Common myeloid progenitor, CD34-positive (primary cell): ENCODE measurements around the gene ATP11B. TPM values are rescaled to one million over a fixed set of nuclear protein-coding genes. Genes with fewer than 3 reads are reported as not detected.

Experiments
- CTCF ChIA-PET: fragments of 350-600 bp; sonication (Branson Sonifier 250); formaldehyde crosslinking; loops from one replicate; lab custom pipeline; 2021; ENCODE audit warnings: antibody characterized with exemption; lab: Charles Lee
- POLR2A ChIA-PET: fragments of 350-600 bp; sonication (Branson Sonifier 250); formaldehyde crosslinking; loops from one replicate; lab custom pipeline; 2021; ENCODE audit warnings: antibody characterized with exemption; lab: Charles Lee
- DNase-seq, 3 donors: peaks; one replicate each; pipeline versions ENCODE4 v3.0.0 to v3.0.0-alpha.2; 2013
- H3K27ac ChIP-seq, 2 experiments: 1 replicate in 1 of 2; 2 replicates in 1 of 2; pipeline ENCODE4 v1.7.0; 2013; ENCODE audit warnings: inconsistent platforms in 2 of 2, low read length in 2 of 2, mild to moderate bottlenecking in 2 of 2, low read depth in 1 of 2, moderate library complexity in 1 of 2; ENCODE audit not compliant: severe bottlenecking in 2 of 2, insufficient read depth in 1 of 2, poor library complexity in 1 of 2
- H3K27me3 ChIP-seq, 5 experiments: replicated peaks in 2 of 5; 1 replicate in 3 of 5; 2 replicates in 2 of 5; pipeline versions ENCODE4 v1.6.1 to v1.7.0; 2013; ENCODE audit warnings: low read length in 4 of 5, mild to moderate bottlenecking in 2 of 5, moderate library complexity in 2 of 5, inconsistent platforms in 1 of 5; ENCODE audit not compliant: insufficient read depth in 5 of 5, control insufficient read depth in 4 of 5
- H3K36me3 ChIP-seq, 4 experiments: 1 replicate in 2 of 4; 2 replicates in 2 of 4; pipeline versions ENCODE4 v1.6.1 to v1.7.0; 2013; ENCODE audit warnings: low read length in 3 of 4, control low read depth in 1 of 4, mild to moderate bottlenecking in 1 of 4; ENCODE audit not compliant: control insufficient read depth in 4 of 4, insufficient read depth in 4 of 4
- H3K4me1 ChIP-seq, 4 experiments: 1 replicate in 3 of 4; 2 replicates in 1 of 4; pipeline versions ENCODE4 v1.6.1 to v1.7.1; 2013; ENCODE audit warnings: low read length in 3 of 4, mild to moderate bottlenecking in 3 of 4, control low read depth in 1 of 4, inconsistent platforms in 1 of 4, moderate library complexity in 1 of 4; ENCODE audit not compliant: control insufficient read depth in 4 of 4, insufficient read depth in 4 of 4; ENCODE audit errors: control extremely low read depth in 1 of 4
- H3K4me3 ChIP-seq, 7 experiments: 1 replicate in 4 of 7; 2 replicates in 3 of 7; pipeline versions ENCODE4 v1.5.1 to v1.7.0; 2013; ENCODE audit warnings: mild to moderate bottlenecking in 7 of 7, low read length in 6 of 7, moderate library complexity in 6 of 7, inconsistent platforms in 2 of 7, low read depth in 2 of 7, control low read depth in 1 of 7; ENCODE audit not compliant: insufficient read depth in 4 of 7, control insufficient read depth in 1 of 7; ENCODE audit errors: extremely low read depth in 1 of 7
- H3K9me3 ChIP-seq, 5 experiments: 1 replicate in 4 of 5; 2 replicates in 1 of 5; pipeline versions ENCODE4 v1.6.1 to v1.7.1; 2013; ENCODE audit warnings: low read length in 4 of 5, mild to moderate bottlenecking in 2 of 5, inconsistent platforms in 1 of 5, low read depth in 1 of 5, moderate library complexity in 1 of 5; ENCODE audit not compliant: control insufficient read depth in 4 of 5, insufficient read depth in 2 of 5; ENCODE audit errors: control extremely low read depth in 1 of 5
- WGBS: methylation state at CpG from one replicate; pipeline ENCODE4 v1.1.5; 2013; ENCODE audit not compliant: insufficient coverage; 5-methylcytosine and 5-hydroxymethylcytosine counted together
- polyA plus RNA-seq: library from polyadenylated mRNA; unstranded; fragments of 120-200 nt; gene quantifications from one replicate; pipeline ENCODE4 v1.2.1, GENCODE V29; 2013

ATP11B gene
- 39.8 TPM for polyA plus RNA-seq

- ChIA-PET CTCF (interaction anchor here (0.9 to 1.2 kb wide), 2 partner anchors 44 to 79 kb away, joined by 5 to 8 read pairs; no protein-coding TSS in a partner anchor), POLR2A (interaction anchor here (0.6 kb wide), 1 partner anchor 79 kb away, joined by 3 read pairs; no protein-coding TSS in a partner anchor)
- H3K36me3 ChIP-seq: no peaks in the 10 kb centered on the region
- 0% methylated on average over 42 of the region's 74 CpGs for WGBS
- H3K27me3 ChIP-seq: no peaks in the 10 kb centered on the region
- H3K9me3 ChIP-seq: no peaks in the 10 kb centered on the region
- H3K27ac ChIP-seq: peak within 1 kb of the TSS; percentile 88 to 95
- peaks cover 22 to 37% (median 26%) of the 10 kb centered on the region in 4 experiments for H3K4me1 ChIP-seq
- peak; percentile 78 to 89 (median 83) for DNase-seq
- H3K4me3 ChIP-seq: peak within 1 kb of the TSS; percentile 83 to 100 (median 93)
Observed at GRCh38 chr3:182792901-182793662, at the start of gene ATP11B. Gene ATP11B, plus strand, starts transcription at chr3:182793504. Its CDS starts 256 bp downstream, at chr3:182793760.

- 92% methylated on average over 2 of the region's 3 CpGs for WGBS
Observed at GRCh38 chr3:182746959-182747358, 46.3 kb upstream of the ATP11B start.

DNA sequence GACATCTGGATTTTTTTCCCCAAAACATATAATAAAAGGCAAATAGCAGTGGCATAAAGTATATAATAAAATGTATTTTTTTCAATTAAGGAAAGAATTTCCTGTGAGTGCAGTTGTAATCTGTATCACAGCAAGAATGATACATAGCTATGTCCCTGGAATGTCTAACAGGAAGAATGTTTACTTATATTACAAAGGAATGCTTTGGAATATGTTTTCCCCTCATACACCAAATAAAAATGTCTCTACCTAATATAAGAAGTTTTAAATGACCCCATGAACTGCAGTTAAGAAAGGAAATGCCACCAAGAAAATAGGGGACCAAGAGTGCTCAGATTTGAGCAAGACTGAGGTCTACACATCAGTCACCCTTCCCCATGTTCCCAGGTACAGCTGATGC lies 38.0 kb upstream of the ATP11B start:
- no peaks in the 10 kb centered on the region for H3K27me3 ChIP-seq
- POLR2A ChIA-PET: no interaction called here
- no peak overlapping the region for H3K27ac ChIP-seq
- no peak for DNase-seq
- peaks cover 0 to 4% (median 3%) of the 10 kb centered on the region in 5 experiments for H3K9me3 ChIP-seq
- no peaks in the 10 kb centered on the region for H3K36me3 ChIP-seq
- H3K4me1 ChIP-seq: no peaks in the 10 kb centered on the region
- H3K4me3 ChIP-seq: no peak overlapping the region
- CTCF ChIA-PET: no interaction called here

More at GRCh38 chr3:182746959-182747358, 46.3 kb upstream of the ATP11B start:
- POLR2A ChIA-PET: no interaction called here
- H3K27me3 ChIP-seq: no peaks in the 10 kb centered on the region
- CTCF ChIA-PET: no interaction called here
- H3K36me3 ChIP-seq: no peaks in the 10 kb centered on the region
- H3K27ac ChIP-seq: no peak overlapping the region
- peaks cover 0 to under 1% (median under 1%) of the 10 kb centered on the region in 5 experiments for H3K9me3 ChIP-seq
- H3K4me3 ChIP-seq: no peak overlapping the region
- no peak for DNase-seq
- no peaks in the 10 kb centered on the region for H3K4me1 ChIP-seq

GRCh38 chr3:182755712-182756111 lies 37.6 kb upstream of the ATP11B start:
- POLR2A ChIA-PET: no interaction called here
- H3K27me3 ChIP-seq: no peaks in the 10 kb centered on the region
- no peak for DNase-seq
- CTCF ChIA-PET: no interaction called here
- no peak overlapping the region for H3K27ac ChIP-seq
- H3K9me3 ChIP-seq: peaks cover 0 to 4% (median 3%) of the 10 kb centered on the region in 5 experiments
- WGBS: 80% methylated on average over 1 of the region's 3 CpGs
- H3K36me3 ChIP-seq: no peaks in the 10 kb centered on the region
- H3K4me1 ChIP-seq: no peaks in the 10 kb centered on the region
- H3K4me3 ChIP-seq: no peak overlapping the region

- no peak for DNase-seq
- Histone ChIP-seq H3K27ac (no peak overlapping the region), H3K9me3 (no peaks in the 10 kb centered on the region), H3K36me3 (no peaks in the 10 kb centered on the region), H3K4me1 (no peaks in the 10 kb centered on the region), H3K27me3 (no peaks in the 10 kb centered on the region), H3K4me3 (no peak overlapping the region)
- 97% methylated on average over 12 of the region's 13 CpGs for WGBS
- ChIA-PET CTCF (no interaction called here), POLR2A (no interaction called here)
Observed at GRCh38 chr3:182760576-182761164, 32.6 kb upstream of the ATP11B start.

DNA sequence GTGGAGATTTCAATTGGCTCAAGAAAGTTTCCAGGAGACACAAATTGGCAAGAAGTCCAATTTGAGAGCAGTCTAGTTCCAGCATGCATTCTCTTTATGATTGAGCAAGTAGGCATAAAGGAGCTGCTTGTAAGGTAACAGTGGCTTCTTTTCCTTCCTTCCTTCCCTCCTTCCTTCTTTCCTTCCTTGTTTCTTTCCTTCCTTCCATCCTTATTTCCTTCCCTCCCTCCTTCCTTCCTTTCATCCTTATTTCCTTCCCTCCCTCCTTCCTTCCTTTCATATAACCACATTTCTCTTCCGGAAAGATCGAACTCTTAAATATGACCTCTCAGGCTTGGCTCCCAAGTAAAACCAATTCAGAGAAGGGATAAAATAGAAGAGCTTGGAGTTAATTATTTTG lies 29.4 kb upstream of the ATP11B start:
- Histone ChIP-seq H3K9me3 (no peaks in the 10 kb centered on the region), H3K4me1 (no peaks in the 10 kb centered on the region), H3K27ac (no peak overlapping the region), H3K36me3 (no peaks in the 10 kb centered on the region), H3K4me3 (no peak overlapping the region), H3K27me3 (no peaks in the 10 kb centered on the region)
- POLR2A ChIA-PET: no interaction called here
- no peak for DNase-seq
- CTCF ChIA-PET: interaction anchor here (1.0 to 2.2 kb wide), 2 partner anchors 9 to 15 kb away, joined by 3 to 5 read pairs; no protein-coding TSS in a partner anchor
- WGBS: no CpG with 5 or more reads among the region's 2 CpGs

GRCh38 chr3:182765287-182765686 lies 28.0 kb upstream of the ATP11B start:
- Histone ChIP-seq H3K4me1 (no peaks in the 10 kb centered on the region), H3K36me3 (no peaks in the 10 kb centered on the region)
- CTCF ChIA-PET: no interaction called here

More at GRCh38 chr3:182765287-182765686, 28.0 kb upstream of the ATP11B start:
- DNase-seq: no peak
- H3K9me3 ChIP-seq: no peaks in the 10 kb centered on the region
- H3K27ac ChIP-seq: no peak overlapping the region
- no peaks in the 10 kb centered on the region for H3K27me3 ChIP-seq
- POLR2A ChIA-PET: no interaction called here
- no peak overlapping the region for H3K4me3 ChIP-seq
